Esophagus muscularis mucosa (tissue), 4 donors: ENCODE data around the gene PIK3R5. TPM values are rescaled to one million over a fixed set of nuclear protein-coding genes. Genes with fewer than 3 reads are reported as not detected.

ENCODE experiments used
- DNase-seq: peaks from one replicate; pipeline ENCODE4 v3.0.0-alpha.2; 2017; ENCODE audit errors: extremely low spot score
- H3K27ac ChIP-seq, 4 donors: fragments of 200-600 bp; sonication (generic); replicated peaks in 1 of 4; 1 replicate in 3 of 4; 2 replicates in 1 of 4; pipeline ENCODE4 v1.5.1; 2016 to 2019; ENCODE audit warnings: mild to moderate bottlenecking in 1 of 4
- H3K27me3 ChIP-seq, 4 donors: fragments of 200-600 bp; sonication (generic); one replicate each; pipeline versions ENCODE4 v1.5.1 to v1.6.0; 2016 to 2019
- H3K36me3 ChIP-seq, 4 donors: fragments of 200-600 bp; sonication (generic); one replicate each; pipeline ENCODE4 v1.5.1; 2016 to 2019
- H3K4me1 ChIP-seq, 4 donors: fragments of 200-600 bp; sonication (generic); one replicate each; pipeline ENCODE4 v1.5.1; 2016 to 2019
- H3K4me3 ChIP-seq, 4 donors: fragments of 200-600 bp; sonication (generic); 1 replicate in 2 of 4; 2 replicates in 2 of 4; pipeline ENCODE4 v1.5.1; 2016 to 2019; ENCODE audit warnings: mild to moderate bottlenecking in 4 of 4, moderate library complexity in 1 of 4
- H3K9me3 ChIP-seq, 4 donors: fragments of 200-600 bp; sonication (generic); 1 replicate in 3 of 4; 2 replicates in 1 of 4; pipeline ENCODE4 v1.5.1; 2016 to 2019
- EP300 ChIP-seq: sonication (generic); formaldehyde crosslinking; IDR thresholded peaks from one replicate; pipeline ENCODE4 v1.6.1; 2017; ENCODE audit warnings: antibody characterized with exemption
- POLR2A ChIP-seq: fragments of 450-650 bp; IDR thresholded peaks from one replicate; pipeline ENCODE4 v1.6.1; 2017; ENCODE audit warnings: antibody characterized with exemption, moderate library complexity, mild to moderate bottlenecking, low read depth
- POLR2AphosphoS5 ChIP-seq, 2 donors: sonication (generic); formaldehyde crosslinking; IDR thresholded peaks; one replicate each; pipeline ENCODE4 v1.6.1; 2017; ENCODE audit warnings: antibody characterized with exemption in 2 of 2
- WGBS: methylation state at CpG from one replicate; pipeline ENCODE4 v1.1.5; 2018; 5-methylcytosine and 5-hydroxymethylcytosine counted together
- intact Hi-C: fragments of 100-400 bp; cut with DNase I; formaldehyde crosslinking; loops from one replicate; pipeline ENCODE4 v1.15.1; 2023
- total RNA-seq, 4 donors: library from RNA; depleted of rRNA; stranded (reverse); fragments of >200 nt; gene quantifications; one replicate each; pipeline versions ENCODE4 v1.1.0 to v1.2.1, GENCODE V29; 2016
- TF ChIP-seq, protein P1 (sequence below), 3 experiments: fragments of 200-600 bp in 2 of 3; fragments of 450-650 bp in 1 of 3; sonication (generic) in 2 of 3; IDR thresholded peaks; one replicate each; pipeline ENCODE4 v1.5.1; 2017 to 2019; ENCODE audit warnings: antibody characterized with exemption in 3 of 3, mild to moderate bottlenecking in 2 of 3, moderate library complexity in 1 of 3

Gene PIK3R5
- total RNA-seq, 4 donors from 2014 or later = 7.0 to 16.2 (median 9.6) TPM

DNA sequence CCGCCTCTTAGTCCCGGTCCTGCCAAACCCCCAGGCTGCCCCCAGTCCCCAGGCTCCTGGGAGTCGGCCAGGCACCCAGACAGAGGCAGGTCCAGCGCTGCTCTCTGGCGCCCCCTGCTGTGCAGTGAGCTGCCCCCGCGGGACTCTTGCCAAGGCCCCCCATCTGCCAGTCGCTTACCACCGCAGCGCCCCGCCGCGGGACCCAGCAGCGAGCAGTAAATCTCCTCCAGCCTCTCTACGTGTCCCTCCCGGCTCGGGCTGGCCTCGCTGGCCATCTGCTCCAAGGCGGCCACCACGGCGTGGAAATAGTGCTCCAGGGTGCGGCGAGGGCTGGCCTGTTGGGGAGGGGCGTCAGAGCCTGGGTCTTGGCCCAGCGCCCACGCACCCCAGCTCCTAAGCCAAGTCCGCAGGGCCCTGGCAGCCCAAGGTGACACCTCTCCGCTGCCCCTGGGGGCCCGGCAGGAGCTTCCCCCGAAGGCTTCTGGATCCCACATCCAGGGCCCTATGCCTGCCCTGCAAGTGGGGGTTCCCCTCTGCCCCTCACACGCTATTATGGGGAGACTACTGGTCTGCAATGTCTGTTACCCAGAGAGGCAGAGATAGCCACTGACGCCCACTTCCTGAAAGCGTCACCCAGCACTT is 132.7 kb downstream of the PIK3R5 start:
- no peak overlapping the region for H3K27ac ChIP-seq
- peaks cover 0 to 76% (median 4%) of the 10 kb centered on the region in 4 donors for H3K27me3 ChIP-seq
- H3K36me3 ChIP-seq = peaks cover 0 to 3% (median 0%) of the 10 kb centered on the region in 4 donors
- 56% methylated on average over 27 of the region's 33 CpGs for WGBS
- H3K4me1 ChIP-seq = no peaks in the 10 kb centered on the region
- H3K4me3 ChIP-seq = no peak overlapping the region
- TF ChIP-seq, protein P1, sequence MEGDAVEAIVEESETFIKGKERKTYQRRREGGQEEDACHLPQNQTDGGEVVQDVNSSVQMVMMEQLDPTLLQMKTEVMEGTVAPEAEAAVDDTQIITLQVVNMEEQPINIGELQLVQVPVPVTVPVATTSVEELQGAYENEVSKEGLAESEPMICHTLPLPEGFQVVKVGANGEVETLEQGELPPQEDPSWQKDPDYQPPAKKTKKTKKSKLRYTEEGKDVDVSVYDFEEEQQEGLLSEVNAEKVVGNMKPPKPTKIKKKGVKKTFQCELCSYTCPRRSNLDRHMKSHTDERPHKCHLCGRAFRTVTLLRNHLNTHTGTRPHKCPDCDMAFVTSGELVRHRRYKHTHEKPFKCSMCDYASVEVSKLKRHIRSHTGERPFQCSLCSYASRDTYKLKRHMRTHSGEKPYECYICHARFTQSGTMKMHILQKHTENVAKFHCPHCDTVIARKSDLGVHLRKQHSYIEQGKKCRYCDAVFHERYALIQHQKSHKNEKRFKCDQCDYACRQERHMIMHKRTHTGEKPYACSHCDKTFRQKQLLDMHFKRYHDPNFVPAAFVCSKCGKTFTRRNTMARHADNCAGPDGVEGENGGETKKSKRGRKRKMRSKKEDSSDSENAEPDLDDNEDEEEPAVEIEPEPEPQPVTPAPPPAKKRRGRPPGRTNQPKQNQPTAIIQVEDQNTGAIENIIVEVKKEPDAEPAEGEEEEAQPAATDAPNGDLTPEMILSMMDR (IDR thresholded peaks at IDR 0.05) = peak in 2 of 3 experiments; percentile 8 to 17
- TF ChIP-seq EP300 = no peak
- peak; percentile 57 for DNase-seq
- intact Hi-C loops = no loop called here
- H3K9me3 ChIP-seq = no peaks in the 10 kb centered on the region

- intact Hi-C loops = no loop called here
- Histone ChIP-seq H3K4me3 (no peak overlapping the region), H3K27me3 (peaks cover 0 to 66% (median 5%) of the 10 kb centered on the region in 4 donors), H3K9me3 (no peaks in the 10 kb centered on the region), H3K4me1 (no peaks in the 10 kb centered on the region), H3K36me3 (peaks cover 0 to 3% (median 0%) of the 10 kb centered on the region in 4 donors), H3K27ac (no peak overlapping the region)
- WGBS = 96% methylated on average over 6 of the region's 7 CpGs
- peak; percentile 57 for DNase-seq
- TF ChIP-seq, protein P1 (IDR thresholded peaks at IDR 0.05) = no peak
- TF ChIP-seq POLR2AphosphoS5 (IDR thresholded peaks at IDR 0.05) = no peak
- no peak for TF ChIP-seq POLR2A
- no peak for TF ChIP-seq EP300
These were observed 134.2 kb downstream of the PIK3R5 start for GRCh38 chr17:8831234-8831849.

DNA sequence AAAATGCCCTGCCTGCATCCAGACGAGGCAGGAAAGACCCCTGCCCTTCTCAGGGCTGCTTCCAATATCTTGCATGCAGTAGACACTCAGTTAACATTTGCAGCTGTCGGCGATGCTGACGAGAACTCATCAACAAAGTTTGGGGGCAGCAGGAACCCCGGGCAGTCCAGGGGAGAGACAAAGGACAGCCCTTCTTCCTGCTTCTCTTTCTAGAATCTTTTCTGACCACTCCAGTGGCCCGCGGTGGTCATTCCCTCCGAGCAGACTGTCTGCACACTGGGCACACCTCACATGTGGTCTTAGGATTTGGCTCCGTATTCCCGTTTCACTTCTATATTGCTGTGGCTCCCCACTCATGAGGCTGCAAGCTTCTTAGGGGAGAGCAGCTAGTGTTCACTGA is 135.4 kb downstream of the PIK3R5 start:
- Histone ChIP-seq H3K4me3 (no peak overlapping the region), H3K36me3 (no peaks in the 10 kb centered on the region), H3K4me1 (no peaks in the 10 kb centered on the region), H3K9me3 (no peaks in the 10 kb centered on the region), H3K27ac (no peak overlapping the region), H3K27me3 (peaks cover 0 to 58% (median 5%) of the 10 kb centered on the region in 4 donors)
- peak; percentile 90 for DNase-seq
- intact Hi-C loops = no loop called here
- 80% methylated on average over 10 of the region's 10 CpGs for WGBS
- TF ChIP-seq EP300 = no peak
- TF ChIP-seq, protein P1 (IDR thresholded peaks at IDR 0.05) = no peak
- TF ChIP-seq POLR2A = no peak
- TF ChIP-seq POLR2AphosphoS5 (IDR thresholded peaks at IDR 0.05) = no peak

GRCh38 chr17:8829036-8829941 is 136.2 kb downstream of the PIK3R5 start:
- intact Hi-C loops = no loop called here
- WGBS = 87% methylated on average over 15 of the region's 16 CpGs

More at GRCh38 chr17:8829036-8829941, 136.2 kb downstream of the PIK3R5 start:
- Histone ChIP-seq H3K27me3 (peaks cover 0 to 50% (median 5%) of the 10 kb centered on the region in 4 donors), H3K4me3 (no peak overlapping the region), H3K9me3 (peaks cover 0 to 6% (median 2%) of the 10 kb centered on the region in 4 donors), H3K36me3 (no peaks in the 10 kb centered on the region), H3K27ac (no peak overlapping the region), H3K4me1 (no peaks in the 10 kb centered on the region)
- peak; percentile 77 for DNase-seq
- TF ChIP-seq POLR2A (no peak), POLR2AphosphoS5 (IDR thresholded peaks at IDR 0.05) (no peak), EP300 (no peak)
- TF ChIP-seq, protein P1 (IDR thresholded peaks at IDR 0.05) = no peak

Other genes with a start within 250 kb of the PIK3R5 start
- not detected for gene CCDC42, start 220.9 kb downstream of the PIK3R5 start, total RNA-seq
- not detected for gene SPDYE4, start 207.2 kb downstream of the PIK3R5 start, total RNA-seq
- under 1 TPM in 2 of 4 donors, not detected in 2; 0.17 to 0.33 TPM for gene MFSD6L, start 166.3 kb downstream of the PIK3R5 start, total RNA-seq
- gene PIK3R6, start 98.0 kb downstream of the PIK3R5 start, total RNA-seq = 1 to 10 TPM in 3 of 4 donors, under 1 TPM in 1; 0.52 to 3.3 (median 1.8) TPM
- 100 to 1,000 TPM in 3 of 4 donors, 10 to 100 TPM in 1; 69.3 to 179 (median 117) TPM for gene NTN1, start 55.8 kb upstream of the PIK3R5 start, total RNA-seq